ENCODE data around the gene FBL. TPM values are rescaled to one million over a fixed set of nuclear protein-coding genes. Genes with fewer than 3 reads are reported as not detected.

Gene FBL
- total RNA-seq, 1 donor from 2014 or later = 500 TPM

- TF ChIP-seq CTCF (IDR thresholded peaks at IDR 0.05; ENCODE audit: insufficient read depth, low read length, severe bottlenecking) = no peak
- H3K27me3 ChIP-seq (ENCODE audit: control insufficient read depth, insufficient read depth, low read length) = no peaks in the 10 kb centered on the region
- peaks cover 14% of the 10 kb centered on the region for H3K36me3 ChIP-seq (ENCODE audit: control insufficient read depth, insufficient read depth, low read length)
- H3K4me3 ChIP-seq (ENCODE audit: low read depth, low read length) = no peak overlapping the region
- FAIRE-seq (no peak), DNase-seq (ENCODE audit: low read depth) (no peak)
Measured at GRCh38 chr19:39825093-39825463, 21.1 kb downstream of the FBL start.

GRCh38 chr19:39824143-39825092 lies 21.8 kb downstream of the FBL start:
- DNase-seq (ENCODE audit: low read depth) (peak; percentile 92), FAIRE-seq (peak; percentile 82)
- H3K27me3 ChIP-seq (ENCODE audit: control insufficient read depth, insufficient read depth, low read length) = no peaks in the 10 kb centered on the region
- H3K36me3 ChIP-seq (ENCODE audit: control insufficient read depth, insufficient read depth, low read length) = peaks cover 10% of the 10 kb centered on the region
- no peak for TF ChIP-seq CTCF (IDR thresholded peaks at IDR 0.05; ENCODE audit: insufficient read depth, low read length, severe bottlenecking)
- peak overlapping the region; percentile 67 for H3K4me3 ChIP-seq (ENCODE audit: low read depth, low read length)

- peaks cover 8% of the 10 kb centered on the region for H3K36me3 ChIP-seq (ENCODE audit: control insufficient read depth, insufficient read depth, low read length)
- DNase-seq (ENCODE audit: low read depth) = no peak
- FAIRE-seq = no peak
- peak overlapping the region; percentile 67 for H3K4me3 ChIP-seq (ENCODE audit: low read depth, low read length)
- no peak for TF ChIP-seq CTCF (IDR thresholded peaks at IDR 0.05; ENCODE audit: insufficient read depth, low read length, severe bottlenecking)
- H3K27me3 ChIP-seq (ENCODE audit: control insufficient read depth, insufficient read depth, low read length) = no peaks in the 10 kb centered on the region
Measured at GRCh38 chr19:39823686-39824085, 22.5 kb downstream of the FBL start.

GRCh38 chr19:39820696-39821095 lies 25.5 kb downstream of the FBL start:
- Histone ChIP-seq H3K36me3 (ENCODE audit: control insufficient read depth, insufficient read depth, low read length) (no peaks in the 10 kb centered on the region), H3K4me3 (ENCODE audit: low read depth, low read length) (no peak overlapping the region), H3K27me3 (ENCODE audit: control insufficient read depth, insufficient read depth, low read length) (no peaks in the 10 kb centered on the region)
- no peak for TF ChIP-seq CTCF (IDR thresholded peaks at IDR 0.05; ENCODE audit: insufficient read depth, low read length, severe bottlenecking)
- FAIRE-seq (no peak), DNase-seq (ENCODE audit: low read depth) (no peak)

- no peak overlapping the region for H3K4me3 ChIP-seq (ENCODE audit: low read depth, low read length)
- FAIRE-seq (no peak), DNase-seq (ENCODE audit: low read depth) (no peak)
- no peak for TF ChIP-seq CTCF (IDR thresholded peaks at IDR 0.05; ENCODE audit: insufficient read depth, low read length, severe bottlenecking)
- H3K36me3 ChIP-seq (ENCODE audit: control insufficient read depth, insufficient read depth, low read length) = no peaks in the 10 kb centered on the region
- H3K27me3 ChIP-seq (ENCODE audit: control insufficient read depth, insufficient read depth, low read length) = no peaks in the 10 kb centered on the region
Measured at GRCh38 chr19:39819786-39820185, 26.4 kb downstream of the FBL start.
